Heart left ventricle (tissue), 11 donors: Measurements from ENCODE around the gene TUBB. TPM values are rescaled to one million over a fixed set of nuclear protein-coding genes. Genes with fewer than 3 reads are reported as not detected.

ENCODE experiments used
- polyA plus RNA-seq, 2 donors: library from polyadenylated mRNA; stranded (reverse); fragments of 200-250 nt; gene quantifications; one replicate each; pipeline ENCODE4 v1.2.3, GENCODE V29; 2013
- total RNA-seq, 9 donors: library from RNA; depleted of rRNA in 2 of 9; stranded (reverse); fragments of >200 nt in 2 of 9; fragmentation: NEBNext Ultra II Directional in 3 of 9; extraction: Animal tissue kit (Norgen Biotek cat#: 25700) in 3 of 9; gene quantifications; one replicate each; pipeline versions ENCODE4 v1.1.0 to v1.2.4, GENCODE V29; 2016 to 2023
- donor health status: ischemic (EF 13 %, LVEDD 7.1; RV severe dilation, severe dysfunction).
- donor health status: healthy with polysubstance abuse.
- donor health status: DM: no; HTN: yes; CAD: no.
- donor health status: DM: no; HTN: no; CAD: no.
- donor health status: ischemic (EF 25% LVEDD 5.7; RV mildly dilated, moderate dysfunction).
- donor health status: healthy.
- donor health status: DM: yes; HTN: yes; CAD: no.
- donor health status: PGD.
- donor health status: nonischemic (EF 23%, LVEDD 6.1; RV moderate dilation, normal function).

The TUBB gene
- total and polyA plus RNA-seq, 11 donors = 183 to 497 (median 238) TPM

Other genes starting within 250 kb of the TUBB start
- 100 to 1,000 TPM in 8 of 9 donors, 10 to 100 TPM in 1; 96.1 to 560 (median 162) TPM for gene HLA-E, start 230.8 kb upstream of the TUBB start, total RNA-seq
- 100 to 1,000 TPM; 160 to 200 TPM for gene HLA-E, start 230.8 kb upstream of the TUBB start, polyA plus RNA-seq
- gene GNL1, start 163.9 kb upstream of the TUBB start, total RNA-seq = 10 to 100 TPM in 8 of 9 donors, 1 to 10 TPM in 1; 9.1 to 32.4 (median 17.4) TPM
- 10 to 100 TPM; 17.7 to 33.5 TPM for gene GNL1, start 163.9 kb upstream of the TUBB start, polyA plus RNA-seq
- gene PRR3, start 163.1 kb upstream of the TUBB start, total RNA-seq = 1 to 10 TPM; 1.9 to 4.5 (median 2.9) TPM
- gene PRR3, start 163.1 kb upstream of the TUBB start, polyA plus RNA-seq = 1 to 10 TPM; 3.4 to 3.6 TPM
- 10 to 100 TPM; 35.1 to 49.0 (median 39.8) TPM for gene ABCF1, start 148.9 kb upstream of the TUBB start, total RNA-seq
- 10 to 100 TPM; 28.0 to 76.8 TPM for gene ABCF1, start 148.9 kb upstream of the TUBB start, polyA plus RNA-seq
- gene PPP1R10, start 103.1 kb upstream of the TUBB start, total RNA-seq = 10 to 100 TPM; 21.7 to 44.9 (median 29.9) TPM
- 1 to 10 TPM; 9.4 to 9.6 TPM for gene PPP1R10, start 103.1 kb upstream of the TUBB start, polyA plus RNA-seq
- 100 to 1,000 TPM in 6 of 9 donors, 10 to 100 TPM in 3; 84.2 to 160 (median 122) TPM for gene MRPS18B, start 102.5 kb upstream of the TUBB start, total RNA-seq
- 100 to 1,000 TPM; 102 to 219 TPM for gene MRPS18B, start 102.5 kb upstream of the TUBB start, polyA plus RNA-seq
- 1 to 10 TPM; 1.1 to 7.0 (median 3.3) TPM for gene ATAT1, start 93.5 kb upstream of the TUBB start, total RNA-seq
- gene ATAT1, start 93.5 kb upstream of the TUBB start, polyA plus RNA-seq = 1 to 10 TPM; 2.7 to 3.5 TPM
- 10 to 100 TPM; 27.9 to 58.9 (median 47.4) TPM for gene C6orf136, start 73.2 kb upstream of the TUBB start, total RNA-seq
- 10 to 100 TPM; 46.0 to 79.3 TPM for gene C6orf136, start 73.2 kb upstream of the TUBB start, polyA plus RNA-seq
- 10 to 100 TPM; 17.6 to 26.1 (median 21.0) TPM for gene DHX16, start 47.3 kb upstream of the TUBB start, total RNA-seq
- 10 to 100 TPM; 16.1 to 39.4 TPM for gene DHX16, start 47.3 kb upstream of the TUBB start, polyA plus RNA-seq
- 10 to 100 TPM; 11.9 to 77.2 (median 18.5) TPM for gene PPP1R18, start 33.7 kb upstream of the TUBB start, total RNA-seq
- gene PPP1R18, start 33.7 kb upstream of the TUBB start, polyA plus RNA-seq = 10 to 100 TPM; 19.4 to 21.8 TPM
- gene NRM, start 29.4 kb upstream of the TUBB start, total RNA-seq = 1 to 10 TPM; 2.2 to 9.6 (median 3.9) TPM
- 1 to 10 TPM; 5.6 to 8.6 TPM for gene NRM, start 29.4 kb upstream of the TUBB start, polyA plus RNA-seq
- gene MDC1, start 3.1 kb upstream of the TUBB start, total RNA-seq = 10 to 100 TPM; 10.6 to 25.0 (median 17.5) TPM
- 10 to 100 TPM in 1 of 2 donors, 1 to 10 TPM in 1; 8.6 to 13.9 TPM for gene MDC1, start 3.1 kb upstream of the TUBB start, polyA plus RNA-seq
- gene FLOT1, start 22.3 kb downstream of the TUBB start, total RNA-seq = 100 to 1,000 TPM; 166 to 282 (median 211) TPM
- gene FLOT1, start 22.3 kb downstream of the TUBB start, polyA plus RNA-seq = 100 to 1,000 TPM; 291 to 310 TPM
- gene IER3, start 24.2 kb downstream of the TUBB start, total RNA-seq = 100 to 1,000 TPM in 2 of 9 donors, 10 to 100 TPM in 6, 1 to 10 TPM in 1; 8.7 to 127 (median 69.8) TPM
- gene IER3, start 24.2 kb downstream of the TUBB start, polyA plus RNA-seq = 100 to 1,000 TPM in 1 of 2 donors, 10 to 100 TPM in 1; 33.3 to 119 TPM
- 10 to 100 TPM; 18.0 to 50.0 (median 38.4) TPM for gene DDR1, start 164.2 kb downstream of the TUBB start, total RNA-seq
- 10 to 100 TPM; 11.8 to 14.1 TPM for gene DDR1, start 164.2 kb downstream of the TUBB start, polyA plus RNA-seq
- 10 to 100 TPM in 7 of 9 donors, 1 to 10 TPM in 2; 4.2 to 19.9 (median 14.5) TPM for gene GTF2H4, start 187.9 kb downstream of the TUBB start, total RNA-seq
- 10 to 100 TPM; 14.7 to 22.4 TPM for gene GTF2H4, start 187.9 kb downstream of the TUBB start, polyA plus RNA-seq
- gene VARS2, start 193.9 kb downstream of the TUBB start, total RNA-seq = 10 to 100 TPM; 10.7 to 28.5 (median 18.8) TPM
- 10 to 100 TPM; 12.1 to 19.7 TPM for gene VARS2, start 193.9 kb downstream of the TUBB start, polyA plus RNA-seq
- not detected for gene SFTA2, start 211.8 kb downstream of the TUBB start, total RNA-seq
- gene SFTA2, start 211.8 kb downstream of the TUBB start, polyA plus RNA-seq = not detected
- gene MUCL3, start 220.6 kb downstream of the TUBB start, total RNA-seq = under 1 TPM in 1 of 9 donors, not detected in 8; 0.11 TPM
- gene MUCL3, start 220.6 kb downstream of the TUBB start, polyA plus RNA-seq = under 1 TPM in 1 of 2 donors, not detected in 1; 0.03 TPM